ENCODE measurements around the gene TLR1. TPM values are rescaled to one million over a fixed set of nuclear protein-coding genes. Genes with fewer than 3 reads are reported as not detected.
"Not testable (repeated sequence)": the region's sequence is repeated elsewhere in the genome, so short reads cannot be mapped to it uniquely, and the experiment has no call there.

The TLR1 gene
- polyA plus RNA-seq, 5 donors = 2.2 to 6.6 (median 4.9) TPM

DNA sequence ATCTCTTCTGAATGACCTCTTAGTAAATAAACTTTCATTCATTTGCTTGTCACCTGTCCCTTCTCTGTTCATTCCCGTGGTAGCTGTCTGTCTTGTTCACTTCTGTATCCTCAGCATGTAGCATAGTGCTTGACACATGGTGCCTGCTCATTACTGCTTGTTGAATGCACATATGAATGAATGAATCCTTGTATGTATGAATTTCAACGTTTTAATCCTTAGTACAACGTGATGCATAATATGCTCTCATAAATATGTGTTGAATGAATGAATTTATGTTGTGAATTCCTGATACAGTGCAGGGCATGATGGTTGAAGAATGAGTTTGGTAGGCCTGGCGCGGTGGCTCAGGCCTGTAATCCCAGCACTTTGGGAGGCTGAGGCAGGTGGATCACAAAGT is 24.8 kb downstream of the TLR1 start:
- DNase-seq = no peak

DNA sequence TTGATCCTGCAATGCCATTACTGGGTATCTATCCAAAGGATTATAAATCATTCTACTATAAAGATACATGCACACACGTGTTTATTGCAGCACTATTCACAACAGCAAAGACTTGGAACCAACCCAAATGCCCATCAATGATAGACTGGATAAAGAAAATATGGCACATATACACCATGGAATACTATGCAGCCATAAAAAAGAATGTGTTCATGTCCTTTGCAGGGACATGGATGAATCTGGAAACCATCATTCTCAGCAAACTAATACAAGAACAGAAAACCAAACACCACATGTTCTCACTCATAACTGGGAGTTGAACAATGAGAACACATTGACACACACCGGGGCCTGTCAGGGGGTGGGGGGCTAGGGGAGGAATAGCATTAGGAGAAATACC is 26.7 kb downstream of the TLR1 start:
- not testable (repeated sequence) for DNase-seq

DNA sequence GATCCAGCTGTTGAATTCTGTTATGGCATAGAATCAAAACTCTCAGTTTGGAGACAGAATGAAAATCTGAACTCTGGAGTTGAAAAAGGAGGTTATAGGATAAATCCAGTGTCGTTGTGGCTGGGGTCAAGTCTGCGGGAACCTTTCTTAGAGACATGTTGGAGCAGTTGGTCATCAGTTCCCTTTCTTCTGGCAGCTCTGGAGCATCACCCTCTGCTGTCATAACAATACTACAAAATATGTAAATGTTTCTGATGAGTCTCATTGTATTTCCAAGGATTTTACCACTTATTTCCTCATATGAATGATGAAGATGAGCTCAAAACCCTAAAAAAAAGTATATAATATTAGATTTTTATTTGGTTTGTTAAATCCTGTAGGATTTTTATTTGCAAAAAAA is 29.3 kb downstream of the TLR1 start:
- DNase-seq = no peak

DNA sequence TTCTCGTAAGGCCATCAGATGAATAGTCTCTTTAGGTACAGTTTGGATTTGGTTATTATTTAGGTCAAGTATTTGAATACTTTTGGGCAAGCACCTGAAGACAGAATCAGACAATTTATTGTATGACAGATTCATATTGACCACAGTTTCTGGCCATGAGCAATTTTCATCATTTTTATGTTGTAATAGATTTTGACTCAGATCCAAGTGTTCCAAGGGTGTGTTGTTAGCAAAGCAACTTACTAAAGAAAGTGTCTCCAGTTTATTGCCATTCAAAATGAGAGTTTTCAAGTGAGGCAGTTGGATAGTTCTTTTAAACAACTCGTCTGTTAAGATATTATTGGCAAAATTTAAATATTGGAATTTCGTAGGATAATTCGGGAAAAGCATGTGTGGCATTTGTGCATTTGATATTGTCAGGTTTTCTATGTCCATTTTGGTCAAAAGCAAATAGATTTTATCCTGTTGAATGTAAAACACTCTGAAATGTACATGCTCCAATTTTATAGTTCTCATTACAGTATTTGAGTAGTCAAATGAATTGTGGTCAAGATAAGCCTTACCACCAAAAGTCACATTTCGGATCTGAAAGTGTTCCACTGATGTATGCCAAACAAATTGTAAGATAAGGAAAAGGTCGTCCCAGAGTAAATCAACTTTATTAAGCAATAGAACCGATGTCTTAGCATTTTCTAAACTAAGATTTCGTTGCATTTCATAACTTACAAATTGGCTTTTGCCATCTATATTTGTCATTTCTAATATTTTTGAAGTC is 30.2 kb downstream of the TLR1 start:
- DNase-seq = no peak

DNA sequence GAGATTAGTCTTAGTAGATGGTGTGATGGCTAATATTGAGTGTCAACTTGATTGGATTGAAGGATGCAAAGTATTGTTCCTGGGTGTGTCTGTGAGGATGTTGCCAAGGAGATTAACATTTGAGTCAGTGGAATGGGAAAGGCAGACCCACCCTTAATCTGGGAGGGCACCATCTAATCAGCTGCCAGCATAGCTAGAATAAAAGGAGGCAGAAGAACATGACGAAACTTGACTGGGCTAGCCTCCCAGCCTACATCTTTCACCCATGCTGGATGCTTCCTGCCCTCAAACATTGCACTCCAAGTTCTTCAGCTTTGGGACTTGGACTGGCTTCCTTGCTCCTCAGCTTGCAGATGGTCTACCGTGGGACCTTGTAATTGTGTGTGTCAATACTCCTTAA is 34.3 kb downstream of the TLR1 start:
- DNase-seq = not testable (repeated sequence)

DNA sequence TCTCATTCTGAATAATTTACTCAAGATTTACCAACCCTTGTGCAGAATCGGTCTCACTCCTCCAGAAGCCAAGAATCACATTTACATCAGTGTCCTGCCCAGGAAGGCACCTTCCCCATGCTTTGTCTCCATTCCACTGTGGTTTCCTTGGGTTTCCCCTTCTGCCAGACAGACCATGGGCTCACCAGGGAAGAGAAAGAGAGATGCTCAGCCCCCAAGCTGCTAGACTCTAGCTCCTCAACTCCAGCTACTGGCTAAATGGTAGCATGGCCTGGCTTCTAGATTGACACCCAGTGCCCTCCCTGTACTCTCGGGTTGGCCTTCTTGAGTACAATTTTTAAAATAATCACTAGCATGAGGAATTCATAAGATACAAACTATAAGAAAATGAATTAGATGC is 34.7 kb downstream of the TLR1 start:
- no peak for DNase-seq

DNA sequence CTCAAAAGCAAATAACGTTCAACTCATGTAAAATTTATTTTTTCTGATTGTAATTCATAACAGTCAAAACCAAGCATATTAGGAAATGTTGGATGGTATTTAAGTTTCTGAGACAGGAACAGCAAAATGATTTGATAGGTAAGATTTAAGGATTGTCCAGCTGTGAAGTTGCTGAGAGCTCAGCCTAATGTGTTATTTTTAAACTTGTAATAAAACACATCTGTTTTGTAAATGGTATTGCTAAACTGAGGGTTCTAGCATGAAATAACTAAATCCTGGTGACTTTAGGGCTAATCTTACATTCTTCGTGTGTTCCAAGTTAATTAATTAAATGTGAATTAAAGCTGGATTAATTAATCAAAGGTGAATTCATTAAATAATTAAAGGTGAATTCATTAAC is 35.1 kb downstream of the TLR1 start:
- DNase-seq = no peak

DNA sequence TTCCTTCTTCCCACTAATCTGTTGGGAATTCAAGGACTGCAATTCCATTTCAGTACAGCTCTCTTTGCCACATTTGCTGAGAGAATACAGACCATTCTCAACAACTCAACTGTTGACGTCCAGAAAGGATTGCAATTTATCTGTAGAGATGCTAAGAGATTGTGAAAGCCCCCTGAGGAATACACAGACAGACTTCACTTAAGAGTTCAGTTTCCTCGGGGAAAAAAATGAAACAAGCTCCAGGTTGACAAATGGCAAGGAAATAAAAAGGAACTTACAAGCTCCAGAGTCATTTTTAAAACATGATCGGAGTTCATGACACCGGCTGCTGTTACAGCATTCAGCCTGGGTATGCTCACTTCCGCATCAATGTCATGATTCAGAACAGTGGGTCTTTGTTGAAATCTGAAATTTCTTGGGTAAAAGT is 35.6 kb downstream of the TLR1 start:
- DNase-seq = no peak

DNA sequence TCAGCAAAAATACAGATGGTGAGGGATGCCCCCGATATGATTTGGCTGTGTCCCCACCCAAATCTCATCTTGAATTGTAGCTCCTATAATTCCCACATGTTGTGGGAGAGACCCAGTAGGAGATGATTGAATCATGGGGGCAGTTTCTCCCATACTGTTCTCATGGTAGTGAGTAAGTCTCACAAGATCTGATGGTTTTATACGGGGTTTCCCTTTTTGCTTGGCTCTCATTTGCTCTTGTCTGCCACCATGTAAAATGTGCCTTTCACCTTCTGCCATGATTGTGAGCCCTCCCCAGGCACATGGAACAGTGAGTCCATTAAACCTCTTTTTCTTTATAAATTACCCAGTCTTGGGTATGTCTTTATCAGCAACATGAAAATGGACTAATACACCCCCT is 37.7 kb downstream of the TLR1 start:
- not testable (repeated sequence) for DNase-seq

DNA sequence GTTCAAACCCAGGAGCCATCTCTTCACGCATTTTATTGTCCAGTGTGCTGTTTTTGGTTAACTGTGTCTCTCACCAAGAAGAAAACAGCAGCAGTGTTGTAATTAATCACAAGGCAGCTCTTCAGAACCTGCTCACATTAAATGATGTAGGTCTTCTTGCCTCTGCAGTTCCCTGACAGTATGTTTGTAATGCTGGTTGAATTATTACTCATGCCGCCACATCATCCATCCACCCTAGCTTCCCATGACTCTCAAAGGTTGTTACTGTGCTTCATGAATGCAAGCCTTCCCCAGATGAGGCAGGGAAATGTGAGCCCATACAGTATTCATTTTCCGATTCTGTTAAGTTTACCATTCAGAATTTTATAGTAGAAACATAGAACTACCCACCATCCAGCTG is 39.2 kb downstream of the TLR1 start:
- no peak for DNase-seq

DNA sequence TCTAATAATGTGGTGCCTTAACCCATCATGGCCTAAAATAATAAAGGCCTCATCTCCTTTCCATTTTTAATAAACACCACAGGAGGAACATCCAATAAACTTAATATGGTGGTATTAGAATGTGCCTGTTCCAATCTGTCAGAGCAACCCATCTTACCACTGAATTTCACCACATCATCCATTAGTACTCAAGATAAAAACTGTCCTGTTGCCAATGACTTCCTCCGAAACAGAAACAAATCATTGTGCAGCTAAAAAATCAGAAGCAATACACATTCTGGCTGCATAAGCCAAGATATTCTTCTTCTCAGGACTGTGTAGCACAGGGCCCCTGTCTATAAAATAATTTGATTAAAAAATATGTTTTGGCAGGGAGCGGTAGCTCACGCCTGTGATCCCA is 40.3 kb downstream of the TLR1 start:
- DNase-seq = no peak

DNA sequence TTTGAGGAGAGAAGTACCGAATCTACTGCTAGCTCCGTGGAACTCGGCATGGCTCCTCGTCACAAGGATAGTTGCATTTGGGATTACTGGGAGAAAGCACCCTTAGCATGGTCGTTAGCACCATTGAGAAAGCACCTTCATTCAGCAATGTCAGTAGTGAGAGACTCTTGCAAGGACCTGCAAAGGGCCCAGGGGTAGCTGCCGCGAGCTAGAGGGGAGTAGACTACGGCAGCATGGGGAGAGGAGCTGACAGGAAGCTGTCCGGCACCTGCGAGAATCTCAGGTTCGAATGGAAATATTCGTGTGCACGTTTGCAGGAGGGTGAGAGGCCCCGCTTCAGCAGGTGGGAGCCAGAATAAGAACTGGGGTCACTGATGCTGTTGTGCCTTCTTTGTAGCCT is 42.0 kb downstream of the TLR1 start:
- no peak for DNase-seq

DNA sequence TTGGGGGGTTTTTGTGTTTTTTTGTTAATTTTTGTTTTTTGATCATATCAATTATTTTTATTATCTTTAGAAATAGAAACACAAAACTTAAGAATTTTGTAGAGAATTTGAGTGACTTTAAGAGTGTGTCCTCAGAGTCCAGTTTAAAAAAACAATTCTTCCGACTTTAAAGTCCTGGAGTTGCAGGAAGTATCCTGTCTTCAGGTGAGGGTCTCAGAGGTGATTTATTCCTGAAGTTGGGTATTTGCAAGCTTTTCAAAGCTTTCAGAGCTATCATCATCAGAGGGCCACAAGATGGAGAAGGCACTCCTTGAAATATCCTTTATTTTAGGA is 44.8 kb downstream of the TLR1 start:
- DNase-seq = no peak

DNA sequence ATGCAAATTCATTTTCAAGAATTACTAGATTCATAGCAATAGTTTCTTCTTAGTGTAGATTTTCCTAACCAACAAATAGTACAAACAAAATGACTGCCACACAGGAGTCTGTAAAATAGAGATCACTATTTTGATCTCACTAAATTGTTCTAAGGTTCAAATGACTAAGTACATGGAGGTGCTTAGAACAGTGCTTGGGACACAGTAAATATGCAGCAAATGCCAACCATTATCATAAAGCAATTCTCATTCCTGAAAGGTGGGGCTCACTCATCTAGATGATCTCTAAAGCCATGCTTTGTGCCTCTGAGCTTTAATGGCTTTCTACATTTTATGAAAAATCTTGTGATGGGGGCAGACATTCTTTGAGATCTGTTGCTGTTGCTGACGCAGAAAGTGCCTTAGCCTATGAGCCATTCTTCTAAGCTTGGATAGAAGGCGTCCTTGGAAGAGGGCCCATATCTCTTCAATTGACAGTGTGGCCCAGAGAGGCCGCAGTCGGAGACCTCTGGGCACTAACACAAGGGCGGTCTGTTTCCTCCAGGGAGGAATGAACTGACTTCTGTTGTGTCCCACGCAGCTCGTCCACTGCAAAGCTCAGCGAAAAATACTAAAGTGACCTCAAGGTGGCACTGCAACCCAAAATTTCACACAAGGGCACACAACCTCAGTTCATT is 45.3 kb downstream of the TLR1 start:
- peak; percentile 67 to 74 for DNase-seq

DNA sequence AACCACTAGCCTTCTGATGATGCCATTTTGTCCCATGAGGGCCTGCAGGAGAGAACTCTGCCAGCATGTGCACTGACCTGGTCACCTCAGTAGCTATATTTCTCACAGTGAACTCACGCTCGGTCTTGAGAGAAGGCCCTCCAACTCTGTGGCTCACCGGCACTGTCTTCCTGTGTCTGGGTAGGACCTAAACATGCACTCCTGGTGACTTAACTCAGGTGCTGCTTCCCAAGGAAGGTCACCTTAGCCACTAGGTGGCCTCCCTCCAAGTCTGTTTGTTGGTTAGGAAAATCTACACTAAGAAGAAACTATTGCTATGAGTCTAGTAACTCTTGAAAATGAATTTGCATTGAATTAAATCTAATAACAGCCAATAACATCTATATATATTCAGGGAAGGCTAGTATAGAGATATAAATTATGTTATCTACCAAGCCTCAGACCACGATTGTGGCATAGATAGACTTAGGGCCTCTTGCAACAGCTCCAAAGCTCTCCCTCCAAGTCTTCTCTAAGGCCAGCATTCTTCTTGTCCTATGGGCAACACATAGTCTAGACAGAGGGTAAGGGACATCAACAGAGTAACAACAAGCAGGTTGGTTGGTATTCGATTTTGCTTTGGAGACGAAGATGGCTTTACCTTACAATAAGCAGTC is 46.5 kb downstream of the TLR1 start:
- DNase-seq = no peak

DNA sequence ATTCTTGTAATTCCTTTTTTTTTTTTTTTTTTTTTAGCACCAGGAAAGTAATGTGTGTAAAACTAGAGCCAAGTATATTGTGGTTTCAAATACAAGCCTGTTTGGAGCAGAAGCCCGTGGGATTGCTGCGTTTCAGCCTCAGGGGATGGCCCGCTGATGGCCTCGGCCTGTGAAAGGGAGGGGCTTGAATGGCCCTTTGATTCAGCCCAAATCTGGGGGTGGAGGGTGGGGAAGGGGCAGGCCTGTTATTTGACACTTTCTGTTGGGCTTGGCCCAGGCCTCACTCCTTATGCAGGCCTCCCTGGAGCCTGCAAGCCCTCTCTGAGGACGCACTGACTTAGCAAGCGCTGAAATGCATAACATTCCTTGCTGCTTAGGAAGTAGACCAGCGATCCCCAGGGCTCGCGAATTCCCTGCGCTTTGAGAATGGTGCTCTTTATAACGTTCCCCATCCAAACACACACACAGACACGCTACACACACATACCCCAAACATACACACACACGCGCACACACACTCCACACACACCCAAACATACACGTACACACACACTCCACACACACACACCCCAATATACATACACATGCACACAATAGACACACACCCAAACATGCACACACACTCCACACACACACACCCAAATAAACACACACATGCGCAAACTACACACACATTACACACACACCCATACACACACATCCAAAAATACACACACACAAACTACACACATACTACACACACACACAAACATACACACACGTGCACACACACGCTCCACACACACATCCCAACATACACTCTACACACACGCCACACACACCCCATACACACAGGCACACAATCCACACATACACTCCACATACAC is 51.4 kb downstream of the TLR1 start:
- peak; percentile 91 to 94 for DNase-seq

DNA sequence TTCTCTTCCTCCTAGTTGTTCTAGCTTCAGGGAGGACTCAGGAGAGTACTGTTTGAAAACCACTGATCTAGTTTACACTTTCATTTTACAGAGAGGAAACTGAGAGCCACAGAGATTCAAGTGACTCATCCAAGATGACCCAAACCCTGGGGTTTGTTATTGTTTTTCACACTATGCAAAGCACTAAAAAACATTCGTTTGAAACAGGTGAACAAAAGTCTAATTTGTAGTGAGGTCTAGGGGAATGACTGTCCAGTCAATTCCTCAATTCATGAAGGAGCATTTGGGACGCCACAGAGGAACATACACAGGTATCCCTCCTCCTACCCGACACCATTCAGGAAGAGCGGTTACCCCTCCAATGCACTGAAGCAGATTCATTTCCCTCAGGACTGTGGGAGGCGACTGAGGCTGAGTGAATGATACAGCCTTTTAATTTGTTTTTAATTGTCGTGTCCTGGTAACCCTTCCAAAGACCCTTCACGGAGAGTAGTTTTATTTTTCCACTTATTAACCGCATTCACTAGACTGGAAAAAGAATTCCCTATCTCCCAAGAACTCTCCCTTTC is 52.1 kb downstream of the TLR1 start:
- no peak for DNase-seq

DNA sequence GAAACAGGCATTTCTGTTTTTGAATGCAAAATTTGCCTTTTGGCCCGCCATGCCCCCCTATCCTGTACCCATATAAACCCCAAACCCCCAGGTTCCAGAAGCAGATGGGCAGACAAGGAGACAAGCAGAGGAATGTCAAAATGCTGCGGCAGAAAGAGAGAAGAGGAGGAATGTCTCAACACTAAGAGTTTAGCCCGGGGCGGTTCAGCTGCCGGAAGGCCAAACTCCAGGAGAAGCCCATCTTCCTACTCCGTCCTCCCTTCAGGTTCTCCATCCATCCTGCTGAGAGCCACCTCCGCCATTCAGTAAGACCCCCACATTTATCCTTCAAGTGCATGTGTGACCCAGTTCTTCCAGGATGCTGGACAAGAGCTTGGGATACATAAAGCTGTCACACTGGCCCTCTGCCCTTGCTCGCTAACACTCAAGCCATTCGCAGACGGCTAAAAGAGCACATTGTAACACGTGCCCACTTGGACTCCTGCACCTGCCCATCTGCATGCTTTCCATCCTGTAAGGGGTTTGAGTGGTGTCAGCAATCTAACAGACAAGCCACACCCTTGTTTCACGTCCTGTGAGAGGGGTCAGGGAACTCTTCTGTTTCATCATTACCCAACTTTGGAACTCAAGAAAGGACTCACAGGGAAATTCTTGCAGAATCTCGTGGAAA is 53.1 kb downstream of the TLR1 start:
- DNase-seq = no peak

DNA sequence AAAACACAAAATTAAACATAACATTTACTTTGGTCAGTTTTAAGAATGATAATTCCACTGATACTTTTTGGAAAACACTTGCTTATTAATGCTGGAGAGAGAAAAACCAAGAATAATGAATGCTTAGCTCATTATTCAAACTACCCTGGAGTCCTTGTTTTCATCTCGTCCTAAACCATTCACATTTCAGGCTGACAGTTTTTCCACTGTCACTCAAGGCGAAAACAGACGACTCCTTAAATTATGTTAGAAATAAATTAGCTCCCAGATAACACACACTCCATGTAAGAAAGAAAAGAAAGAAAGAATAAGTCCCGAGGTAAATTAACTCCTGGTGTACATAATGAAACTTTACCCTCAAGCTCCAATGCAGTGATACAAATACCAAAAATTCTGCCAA is 55.3 kb downstream of the TLR1 start:
- no peak for DNase-seq

DNA sequence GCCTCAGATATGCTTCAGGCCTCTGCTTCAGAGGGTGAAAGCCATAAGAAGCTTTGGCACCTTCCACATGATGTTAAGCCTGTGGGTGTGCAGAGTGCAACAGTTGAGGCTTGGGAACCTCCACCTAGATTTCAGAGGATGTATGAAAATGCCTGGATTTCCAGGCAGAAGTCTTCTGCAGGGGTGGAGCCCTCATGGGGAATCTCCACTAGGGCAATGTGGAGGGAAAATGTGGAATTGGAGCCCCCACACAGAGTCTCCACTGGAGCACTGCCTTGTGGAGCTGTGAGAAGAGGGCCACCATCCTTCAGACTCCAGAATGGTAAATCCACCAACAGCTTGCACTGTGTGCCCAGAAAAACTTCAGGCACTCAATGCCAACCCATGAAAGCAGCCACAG is 57.0 kb downstream of the TLR1 start:
- DNase-seq = no peak
